HL-60 (cell line): ENCODE data around the gene RCL1.

Experiments used
- CTCF ChIP-seq: IDR thresholded peaks from one replicate; pipeline ENCODE4 v1.5.1; 2011; ENCODE audit warnings: low read length, control low read depth, inconsistent platforms; ENCODE audit not compliant: insufficient read depth
- POLR2AphosphoS5 ChIP-seq: IDR thresholded peaks from 2 replicates; pipeline ENCODE4 v1.6.1; 2012; ENCODE audit warnings: low read depth
- SPI1 ChIP-seq: IDR thresholded peaks from 2 replicates; pipeline ENCODE4 v1.6.1; 2012; ENCODE audit warnings: low read depth, mild to moderate bottlenecking, borderline replicate concordance

- TF ChIP-seq POLR2AphosphoS5 (no peak), CTCF (no peak), SPI1 (no peak)
These were observed 8.3 kb upstream of the RCL1 start for GRCh38 chr9:4784403-4784802.
